ENCODE data around the gene ZFP30.
"Not testable (repeated sequence)": the region's sequence is repeated elsewhere in the genome, so short reads cannot be mapped to it uniquely, and the experiment has no call there.

Gene ZFP30

GRCh38 chr19:37655301-37655688, at the start of gene ZFP30:
ZFP30 (minus strand) TSS chr19:37655465; CDS start chr19:37647822, 7,643 bp downstream.
- peak; percentile 64 for DNase-seq

DNA sequence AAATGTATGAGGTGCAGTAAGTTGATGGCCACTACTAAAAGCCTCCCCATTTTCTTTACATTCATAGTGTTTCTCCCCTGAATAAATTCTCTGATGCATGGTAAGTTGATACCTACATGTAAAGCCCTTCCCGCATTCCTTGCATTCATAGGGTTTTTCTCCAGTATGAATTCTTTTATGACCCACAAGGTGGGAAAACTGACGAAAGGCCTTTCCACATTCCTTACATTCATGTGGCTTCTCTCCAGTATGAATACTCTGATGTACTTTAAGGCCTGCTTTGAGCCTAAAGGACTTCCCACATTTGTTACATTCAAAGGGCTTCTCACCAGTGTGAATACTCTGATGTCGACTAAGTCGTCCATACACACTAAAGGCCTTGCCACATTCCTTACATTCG, 43.8 kb upstream of the ZFP30 start:
- DNase-seq = no peak

DNA sequence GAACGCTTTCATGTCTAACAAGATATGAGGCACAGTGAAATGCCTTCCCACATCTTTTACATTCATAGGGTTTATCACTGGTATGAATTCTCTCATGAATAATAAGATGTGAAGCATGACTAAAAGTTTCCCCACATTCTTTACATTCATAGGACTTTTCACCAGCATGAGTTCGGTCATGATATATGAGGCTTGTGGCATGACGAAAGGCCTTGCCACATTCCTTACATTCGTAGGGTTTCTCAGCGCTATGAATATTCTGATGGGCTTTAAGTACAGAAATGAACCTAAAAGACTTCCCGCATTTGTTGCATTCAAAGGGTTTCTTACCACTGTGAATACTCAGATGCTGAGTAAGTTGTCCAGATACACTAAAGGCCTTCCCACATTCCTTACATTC, 43.0 kb upstream of the ZFP30 start:
- DNase-seq = no peak

DNA sequence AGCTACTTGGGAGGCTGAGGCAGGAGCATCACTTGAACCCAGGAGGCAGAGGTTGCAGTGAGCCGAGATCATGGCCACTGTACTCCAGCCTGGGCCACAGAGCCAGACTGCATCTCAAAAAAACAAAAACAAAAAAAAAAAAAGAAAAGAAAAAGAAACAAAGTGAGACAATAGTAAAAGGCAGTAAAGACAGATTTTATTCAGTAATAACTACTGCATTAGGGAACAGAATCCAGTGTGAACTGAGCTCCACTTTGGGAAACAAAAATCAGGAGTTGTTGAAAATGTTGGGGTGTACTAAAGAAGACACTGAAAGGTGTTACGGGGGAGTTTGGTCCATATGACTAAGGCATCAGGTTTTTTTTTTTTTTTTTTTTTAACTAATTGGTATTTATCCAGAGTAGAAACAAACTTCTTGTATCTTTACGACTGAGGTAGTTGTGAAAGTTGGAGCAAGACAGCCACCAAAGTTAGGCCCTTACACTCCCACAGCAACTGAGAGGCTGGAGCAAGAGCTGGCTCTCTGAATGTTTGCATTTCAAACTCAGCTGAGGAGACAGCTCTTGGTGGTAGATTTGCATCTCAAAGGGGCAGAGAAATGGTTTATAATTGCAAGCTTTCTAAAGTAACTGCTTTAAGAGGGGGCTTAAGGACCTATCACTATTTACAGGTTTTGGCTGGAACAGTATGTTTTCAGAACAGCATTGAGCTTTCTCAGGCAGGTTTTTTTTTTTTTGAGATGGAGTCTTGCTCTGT, 40.1 kb upstream of the ZFP30 start:
- no peak for DNase-seq

GRCh38 chr19:37692956-37693620, 37.8 kb upstream of the ZFP30 start:
- no peak for DNase-seq

DNA sequence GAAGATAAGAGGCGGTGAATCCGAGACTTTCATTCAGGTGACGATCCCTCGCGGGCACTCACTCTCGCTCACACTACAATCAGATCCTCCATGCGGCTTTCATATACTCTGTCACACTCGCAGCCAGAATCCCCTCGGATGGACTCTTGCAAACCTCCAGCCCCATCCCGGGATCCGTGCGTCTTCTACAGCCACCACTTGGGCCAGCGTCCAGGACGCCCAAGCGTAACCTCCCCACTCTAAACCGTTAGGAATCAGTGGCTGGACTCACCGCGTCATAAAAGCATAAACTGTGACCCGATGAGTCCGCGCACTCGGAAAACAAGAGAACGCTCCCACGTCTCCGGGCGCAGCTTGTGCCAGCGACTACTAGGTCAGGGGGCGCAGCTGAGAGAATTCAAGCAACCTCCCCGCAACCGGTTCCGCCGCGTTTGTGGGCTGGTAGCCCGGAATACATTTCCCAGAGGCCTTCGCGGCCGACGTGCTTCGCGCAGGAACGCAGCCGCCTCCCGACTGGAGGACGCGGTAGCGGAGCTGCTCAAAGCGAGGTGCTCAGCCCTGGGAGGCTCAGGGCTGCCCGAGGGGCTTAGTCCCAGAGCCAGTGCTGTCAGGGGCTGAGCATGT, 36.7 kb upstream of the ZFP30 start:
- DNase-seq = peak; percentile 67

DNA sequence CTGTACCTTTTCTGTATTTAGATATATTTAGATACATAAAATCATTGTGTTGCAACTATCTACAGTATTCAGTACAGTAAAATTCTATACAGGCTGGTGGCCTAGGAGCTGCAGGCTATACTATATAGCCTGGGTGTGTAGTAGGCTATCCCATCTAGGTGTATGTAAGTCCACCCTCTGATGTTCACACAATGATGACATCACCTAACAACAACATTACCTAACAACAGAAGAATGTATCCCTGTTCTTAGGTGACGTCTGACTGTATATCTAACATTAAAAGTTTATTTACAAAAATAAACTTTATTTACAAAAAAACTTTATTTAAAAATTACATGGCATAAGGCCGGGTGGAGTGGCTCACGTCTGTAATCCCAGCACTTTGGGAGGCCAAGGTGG, 28.3 kb upstream of the ZFP30 start:
- DNase-seq = no peak

GRCh38 chr19:37669450-37669914, 14.2 kb upstream of the ZFP30 start:
- no peak for DNase-seq

GRCh38 chr19:37657157-37657556, 1.9 kb upstream of the ZFP30 start:
- not testable (repeated sequence) for DNase-seq

- peak; percentile 73 for DNase-seq
Observed at GRCh38 chr19:37655689-37656371, 565 bp upstream of the ZFP30 start.

DNA sequence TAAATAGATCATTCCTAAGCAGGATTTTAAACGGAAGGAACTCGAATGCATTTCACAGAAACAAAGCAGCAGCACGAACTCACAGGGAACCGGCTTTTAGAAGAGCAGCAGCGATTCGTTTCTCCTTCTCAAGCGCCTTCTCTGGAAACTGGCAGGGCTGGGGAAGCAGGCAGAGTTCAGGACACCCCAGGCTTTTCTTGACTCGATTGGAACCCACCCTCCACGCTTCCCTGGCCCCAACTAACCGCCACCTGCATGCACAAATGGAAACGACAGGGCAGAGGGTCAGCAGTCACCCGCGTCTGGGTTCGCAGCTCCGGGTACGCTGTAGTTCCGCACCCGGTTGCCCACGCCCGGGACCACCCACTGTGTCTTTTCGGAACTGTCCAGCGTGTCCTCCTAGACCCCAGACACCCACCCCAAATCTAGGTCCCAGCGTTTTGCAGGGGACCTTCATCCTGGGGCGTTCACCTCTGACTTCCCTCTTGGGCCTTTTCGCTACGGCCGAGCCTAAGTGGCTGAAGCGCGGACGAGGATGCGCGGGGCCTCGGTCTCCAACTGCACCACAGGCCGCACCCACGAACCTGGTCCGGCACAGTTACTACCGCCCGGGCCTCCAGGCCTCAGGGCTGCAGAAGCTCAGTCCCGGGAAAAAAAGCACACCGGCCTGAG, 500 bp downstream of the ZFP30 start:
- DNase-seq = peak; percentile 43

DNA sequence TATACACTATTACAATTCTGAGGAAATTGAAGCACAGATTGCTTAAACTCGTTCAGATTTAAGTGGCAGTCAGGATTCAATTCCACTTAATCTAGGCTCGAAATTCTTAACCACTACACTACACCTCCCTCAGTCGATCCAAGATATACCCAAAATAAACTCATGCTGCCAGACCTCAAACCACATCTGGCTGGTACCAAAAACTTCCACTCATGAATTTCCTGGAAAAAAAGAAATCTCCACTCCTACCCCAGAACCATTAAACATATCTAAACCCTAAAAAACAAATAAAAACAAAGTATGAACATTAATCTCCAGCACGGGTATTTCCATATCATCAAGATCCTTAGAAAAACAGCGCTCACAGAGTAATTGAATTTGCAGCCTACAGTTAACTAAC, 1.1 kb downstream of the ZFP30 start:
- DNase-seq = no peak

DNA sequence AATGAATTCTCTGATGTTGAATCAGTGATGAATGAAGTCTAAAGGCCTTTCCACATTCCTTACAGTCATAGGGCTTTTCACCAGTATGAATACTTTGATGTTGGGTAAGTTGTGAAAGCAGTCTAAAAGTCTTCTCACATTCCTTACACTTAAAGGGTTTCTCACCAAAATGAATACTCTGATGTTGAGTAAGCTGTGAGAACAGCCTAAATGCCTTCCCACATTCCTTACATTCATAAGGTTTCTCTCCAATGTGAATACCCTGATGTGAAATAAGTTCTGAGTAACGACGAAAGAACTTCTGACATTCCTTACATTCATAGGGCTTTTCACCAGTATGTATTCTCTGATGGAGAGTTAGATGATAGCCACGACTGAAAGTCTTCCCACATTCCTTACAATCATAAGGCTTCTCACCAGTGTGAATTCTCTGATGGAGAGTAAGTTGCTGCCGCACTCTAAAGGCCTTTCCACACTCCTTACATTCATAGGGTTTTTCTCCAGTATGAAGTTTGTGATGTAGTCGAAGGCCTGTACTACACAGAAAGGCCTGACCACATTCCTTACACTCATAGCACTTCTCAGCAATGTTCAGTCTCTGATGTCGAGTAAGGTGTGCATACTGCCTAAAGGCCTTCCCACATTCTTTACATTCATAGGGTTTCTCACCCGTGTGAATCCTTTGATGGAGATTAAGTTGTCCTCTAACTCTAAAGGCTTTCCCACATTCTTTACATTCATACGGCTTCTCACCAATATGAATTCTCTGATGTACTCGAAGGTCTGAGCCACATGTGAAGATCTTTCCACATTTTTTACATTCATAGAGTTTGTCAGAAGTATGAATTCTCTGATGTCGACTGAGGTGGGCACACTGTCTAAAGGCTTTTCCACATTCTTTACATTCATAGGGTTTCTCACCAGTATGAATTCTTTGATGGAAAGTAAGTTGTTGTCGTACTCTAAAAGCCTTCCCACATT, 19.9 kb downstream of the ZFP30 start:
- no peak for DNase-seq

GRCh38 chr19:37594982-37595382, 60.3 kb downstream of the ZFP30 start:
- DNase-seq = peak; percentile 43

GRCh38 chr19:37594304-37594981, 60.8 kb downstream of the ZFP30 start, which contains the start of the genes ZNF540 and ZNF571:
ZNF540 (plus strand) TSS chr19:37594876; CDS start chr19:37598448, 3,572 bp downstream.
ZNF571 (minus strand) TSS chr19:37594792; CDS start chr19:37586676, 8,116 bp downstream.
- DNase-seq = peak; percentile 97

DNA sequence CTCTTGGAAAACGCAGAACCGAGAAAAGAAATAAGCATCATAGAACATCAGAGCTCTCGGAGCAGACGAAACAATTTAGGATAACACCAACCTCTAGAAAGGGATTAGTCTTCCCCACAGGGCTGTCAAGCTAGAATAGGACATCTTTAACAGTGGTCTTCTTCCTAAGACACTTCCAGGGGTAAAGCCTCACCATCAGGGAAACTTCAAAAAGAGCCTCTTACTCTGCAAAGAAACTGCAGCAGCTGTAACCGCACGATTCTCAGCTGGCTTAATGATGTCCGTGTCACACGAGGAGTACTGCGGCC, 61.3 kb downstream of the ZFP30 start:
- DNase-seq = no peak

- DNase-seq = no peak
Observed at GRCh38 chr19:37583340-37583739, 71.9 kb downstream of the ZFP30 start.

DNA sequence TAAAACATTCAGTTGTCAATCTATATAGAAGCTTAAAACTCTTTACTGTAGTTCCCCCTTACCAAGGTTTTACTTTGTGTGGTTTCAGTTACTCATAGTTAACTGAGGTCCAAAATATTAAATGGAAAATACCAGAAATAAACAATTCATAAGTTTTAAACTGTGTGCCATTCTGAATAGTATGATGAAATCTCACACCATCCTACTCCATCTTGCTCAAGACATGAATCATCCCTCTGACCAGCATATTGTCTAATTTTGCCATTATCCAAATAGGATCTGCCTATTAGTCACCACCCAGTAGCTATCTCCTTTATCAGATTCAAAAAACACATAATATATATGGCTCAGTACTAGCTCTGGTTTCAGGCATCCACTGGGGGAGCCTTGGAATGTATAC, 83.1 kb downstream of the ZFP30 start:
- no peak for DNase-seq

- DNase-seq = no peak
Observed at GRCh38 chr19:37565370-37565669, 89.9 kb downstream of the ZFP30 start.

- no peak for DNase-seq
Observed at GRCh38 chr19:37564624-37565369, 90.5 kb downstream of the ZFP30 start.
